Forelimb muscle (tissue), 1 donor: ENCODE data around the gene ATP2B1. TPM values are rescaled to one million over a fixed set of nuclear protein-coding genes. Genes with fewer than 3 reads are reported as not detected.

Experiments used
- DNase-seq: peaks from one replicate; pipeline ENCODE4 v3.0.0-alpha.2; 2013; ENCODE audit warnings: low read depth
- polyA plus RNA-seq: library from polyadenylated mRNA; unstranded; fragments of 120-200 nt; gene quantifications from one replicate; pipeline ENCODE4 v1.2.1, GENCODE V29; 2013; ENCODE audit not compliant: insufficient read length

The ATP2B1 gene
- polyA plus RNA-seq, 1 donor: 90.5 TPM

DNA sequence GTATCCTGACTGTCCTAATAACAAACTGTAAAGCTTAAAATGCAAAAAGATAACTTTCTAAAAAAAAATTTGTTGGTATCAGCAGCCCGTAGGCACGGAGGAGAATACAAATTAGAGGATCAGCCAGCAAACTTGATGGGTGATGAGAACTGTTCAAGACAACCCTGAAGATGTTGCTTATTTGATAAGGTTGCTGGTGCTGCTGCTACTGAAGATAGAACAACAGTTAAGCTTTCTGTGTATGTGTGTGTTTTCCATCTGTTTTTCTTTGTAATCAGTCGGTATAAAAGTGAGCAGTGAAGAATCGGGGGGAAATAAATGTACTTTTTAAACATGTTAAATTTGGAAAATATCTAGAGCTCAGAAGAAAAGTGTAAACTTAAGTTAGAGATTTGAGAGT lies 115.4 kb downstream of the ATP2B1 start:
- no peak for DNase-seq

DNA sequence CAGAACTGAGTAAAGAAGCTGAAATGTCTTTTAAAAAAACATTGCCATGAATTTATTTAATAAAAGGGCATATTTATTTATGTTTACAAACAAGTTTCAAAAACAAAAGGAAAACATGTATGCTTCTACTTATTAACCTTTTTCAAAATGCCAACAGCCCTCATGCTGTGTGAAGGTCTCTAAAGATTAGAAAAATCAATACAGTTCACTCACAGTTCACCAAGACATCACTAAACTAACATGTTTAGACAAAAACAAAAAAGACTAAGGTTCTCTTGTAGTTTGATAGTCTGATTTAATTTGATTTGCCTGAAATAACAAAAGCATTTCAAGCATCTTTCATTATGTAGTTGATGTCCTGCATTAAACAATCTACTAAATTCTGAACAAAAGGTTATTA lies 118.9 kb downstream of the ATP2B1 start:
- DNase-seq: no peak

DNA sequence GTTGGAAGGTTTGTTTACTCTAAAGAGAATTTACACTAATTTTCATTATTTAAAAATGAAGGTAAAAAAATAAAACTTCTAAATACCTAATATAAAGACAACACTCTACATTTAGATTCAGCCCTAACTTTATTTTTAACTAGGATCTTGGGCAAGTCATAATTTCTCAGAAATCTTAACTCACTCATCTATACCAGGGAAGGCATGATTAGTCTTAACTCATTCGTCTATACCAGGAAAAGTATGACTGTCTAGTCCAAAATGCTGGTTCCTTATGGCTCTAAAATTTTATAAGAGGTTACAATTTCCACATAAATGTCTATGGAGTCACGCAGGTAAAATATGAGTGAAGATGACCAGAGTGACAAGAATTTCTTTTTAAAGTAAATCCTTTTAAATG lies 130.1 kb downstream of the ATP2B1 start:
- no peak for DNase-seq

DNA sequence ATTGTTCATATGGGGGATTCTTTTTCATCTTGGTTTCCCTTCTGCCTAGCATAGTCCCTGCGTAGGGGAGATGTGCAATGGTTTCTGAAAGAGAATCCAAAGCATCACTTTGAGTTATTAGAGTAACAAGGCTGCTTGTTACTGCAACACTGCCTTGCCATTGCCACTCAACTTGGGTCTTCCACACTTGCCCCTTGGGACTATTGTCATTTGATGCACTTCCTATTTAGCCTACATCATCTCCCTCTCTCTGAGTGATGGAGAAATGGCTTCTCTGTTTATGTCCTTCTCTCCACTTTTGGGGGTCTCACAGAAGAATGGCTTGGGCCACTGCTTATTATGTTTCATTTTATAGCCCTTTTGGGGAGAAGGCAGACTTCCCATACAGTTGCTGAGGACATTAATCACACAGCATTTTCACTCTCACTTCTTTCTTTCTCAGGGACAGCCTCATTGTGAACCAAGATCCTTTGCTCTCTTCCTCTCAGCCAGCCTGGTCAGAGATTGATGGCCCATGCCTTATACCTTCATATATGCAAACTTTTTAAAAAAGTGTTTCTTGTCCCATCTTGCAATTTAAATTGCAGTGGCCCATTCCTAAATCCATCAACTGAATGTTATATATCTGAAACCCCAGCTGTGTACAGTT lies 131.9 kb downstream of the ATP2B1 start:
- DNase-seq: no peak

DNA sequence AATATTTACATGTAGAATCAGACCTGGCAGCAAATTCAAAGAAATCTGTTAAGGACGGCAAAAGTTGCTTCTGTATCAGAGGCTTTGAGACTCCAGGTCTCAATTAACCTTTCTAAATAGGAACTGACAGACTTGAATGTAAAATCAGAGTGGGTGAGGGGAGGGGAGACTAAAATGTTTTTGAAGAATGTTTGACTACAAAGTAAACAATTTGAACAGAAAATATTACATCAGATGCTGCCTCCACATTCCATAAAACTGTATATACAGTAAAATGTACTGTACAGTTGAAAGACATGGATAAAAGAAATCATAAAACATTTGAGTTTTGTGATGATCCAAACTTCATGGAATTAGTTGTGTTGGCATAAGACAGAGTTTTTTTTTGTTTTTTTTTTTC lies 133.3 kb downstream of the ATP2B1 start:
- no peak for DNase-seq

- DNase-seq: peak; percentile 9
Observed at GRCh38 chr12:89574736-89575208, 133.9 kb downstream of the ATP2B1 start.

DNA sequence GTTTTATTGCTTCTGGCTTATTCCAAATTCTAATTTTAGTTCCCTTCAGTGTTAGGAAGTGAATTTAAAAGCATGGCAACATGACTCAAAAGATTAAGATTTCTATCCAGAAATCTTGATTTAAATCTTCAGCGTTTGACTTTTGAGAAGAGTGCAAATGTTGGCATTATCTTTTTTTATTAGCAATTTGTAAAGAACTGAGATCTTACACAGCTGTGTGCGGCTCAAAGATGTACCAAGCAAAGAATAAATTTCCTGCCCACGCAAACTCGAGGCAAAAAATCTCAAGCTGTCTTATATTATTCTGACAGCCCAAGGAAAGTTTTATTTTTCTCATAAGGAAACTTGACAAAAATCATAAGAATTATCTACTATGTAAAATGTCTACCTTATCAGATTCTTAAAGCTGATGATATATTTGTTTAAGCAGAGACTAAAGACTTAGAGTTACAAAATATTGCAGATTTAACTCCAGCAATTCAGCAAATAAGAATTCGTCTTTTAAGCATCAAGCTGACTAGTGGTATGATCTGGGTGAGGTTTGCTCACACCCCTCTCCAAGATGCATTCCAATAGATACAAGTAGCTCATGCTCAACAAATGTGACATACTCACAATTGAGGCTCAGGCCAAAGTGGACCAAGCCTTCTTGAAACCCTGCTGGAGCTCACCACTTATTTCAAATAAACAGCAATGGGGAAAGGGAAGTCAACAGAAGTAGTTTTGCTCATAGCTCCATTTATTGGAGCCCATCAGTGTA lies 135.4 kb downstream of the ATP2B1 start:
- no peak for DNase-seq

GRCh38 chr12:89571491-89572195 lies 137.0 kb downstream of the ATP2B1 start:
- DNase-seq: no peak

GRCh38 chr12:89568484-89568883 lies 140.2 kb downstream of the ATP2B1 start:
- DNase-seq: no peak

DNA sequence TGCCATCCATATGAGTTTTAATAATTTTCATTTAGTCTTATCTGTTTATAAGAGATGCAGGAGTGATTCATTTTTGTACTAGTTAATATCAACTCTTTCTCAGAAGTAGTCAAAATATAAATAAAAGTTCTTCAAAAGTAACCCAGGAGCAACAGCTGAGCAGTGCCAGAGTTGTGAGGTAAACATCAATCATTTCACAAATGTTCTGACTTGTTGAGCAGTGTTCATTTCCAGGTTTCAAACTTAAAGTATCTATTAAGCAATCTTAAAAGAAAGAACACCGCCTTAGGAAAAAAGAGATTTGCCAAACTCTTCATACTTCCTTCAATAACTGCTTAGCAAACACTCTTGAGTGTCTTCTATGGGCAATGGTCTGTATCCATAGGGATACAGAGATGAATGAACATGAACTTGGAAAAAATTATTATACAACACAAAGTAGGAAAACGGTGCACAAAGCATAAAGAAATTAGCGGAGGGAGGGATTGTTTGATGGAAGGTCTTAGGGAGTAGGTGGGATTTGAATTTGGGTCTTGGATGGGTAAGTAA lies 140.9 kb downstream of the ATP2B1 start:
- DNase-seq: no peak

GRCh38 chr12:89566615-89567014 lies 142.0 kb downstream of the ATP2B1 start:
- no peak for DNase-seq

GRCh38 chr12:89565002-89565401 lies 143.6 kb downstream of the ATP2B1 start:
- no peak for DNase-seq

- DNase-seq: no peak
Observed at GRCh38 chr12:89559753-89560152, 148.9 kb downstream of the ATP2B1 start.

DNA sequence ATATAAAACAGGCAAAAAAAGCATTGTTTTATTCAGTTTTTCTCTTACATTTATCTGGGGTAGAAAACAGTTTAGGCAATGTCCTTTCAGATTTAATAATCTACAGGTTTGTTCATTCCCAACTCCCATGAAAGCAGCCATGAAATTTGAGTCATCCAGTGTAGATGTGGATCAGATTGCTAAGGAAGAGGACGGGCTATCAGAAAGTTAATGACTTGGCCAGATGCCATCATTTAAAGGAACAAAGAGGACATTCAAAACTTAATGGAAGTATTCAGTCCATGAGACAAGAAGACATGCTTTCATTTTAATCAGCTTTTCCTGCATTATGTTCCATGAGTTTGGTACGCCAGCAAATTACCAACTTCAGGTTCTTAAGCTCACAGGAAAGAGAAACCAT lies 151.7 kb downstream of the ATP2B1 start:
- DNase-seq: no peak

- DNase-seq: no peak
Observed at GRCh38 chr12:89552376-89552775, 156.3 kb downstream of the ATP2B1 start.

DNA sequence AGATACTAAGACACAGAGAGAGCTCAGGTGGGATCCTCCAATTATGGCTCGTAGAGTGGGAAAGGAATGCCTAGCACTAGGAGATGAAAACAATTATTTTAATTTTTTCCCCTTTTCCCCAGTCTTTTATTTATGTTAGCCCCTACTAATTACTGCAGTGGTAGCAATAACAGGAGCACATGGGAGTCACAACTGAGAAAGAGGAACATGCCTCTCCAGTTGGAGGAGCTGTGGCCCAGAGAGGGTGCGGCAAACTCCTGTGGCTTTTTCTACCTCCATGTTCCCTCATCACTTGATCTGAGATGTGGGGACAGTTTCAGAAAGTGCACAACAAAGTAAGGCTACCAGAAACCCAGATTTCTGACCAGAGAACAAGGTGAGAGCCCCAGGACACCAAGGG lies 156.9 kb downstream of the ATP2B1 start:
- DNase-seq: no peak

DNA sequence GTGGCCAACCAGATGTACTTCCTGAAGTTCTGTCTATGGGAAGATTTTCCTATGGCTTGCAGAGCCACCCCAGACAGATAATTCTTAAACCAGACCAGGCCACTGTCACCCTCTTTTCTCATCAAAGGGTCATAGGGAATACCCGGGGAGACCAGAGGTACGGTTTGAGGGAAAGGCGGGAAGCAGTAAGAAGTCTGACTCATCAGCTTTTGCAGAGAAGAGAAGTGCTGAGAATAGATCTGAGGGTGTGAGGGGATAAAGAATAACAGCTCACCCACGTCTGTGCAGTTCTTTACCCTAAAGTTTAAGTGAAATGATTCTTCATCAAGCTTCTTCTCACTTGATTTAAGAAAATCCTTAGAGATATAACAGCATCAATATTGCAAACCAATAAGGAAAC lies 161.5 kb downstream of the ATP2B1 start:
- no peak for DNase-seq

DNA sequence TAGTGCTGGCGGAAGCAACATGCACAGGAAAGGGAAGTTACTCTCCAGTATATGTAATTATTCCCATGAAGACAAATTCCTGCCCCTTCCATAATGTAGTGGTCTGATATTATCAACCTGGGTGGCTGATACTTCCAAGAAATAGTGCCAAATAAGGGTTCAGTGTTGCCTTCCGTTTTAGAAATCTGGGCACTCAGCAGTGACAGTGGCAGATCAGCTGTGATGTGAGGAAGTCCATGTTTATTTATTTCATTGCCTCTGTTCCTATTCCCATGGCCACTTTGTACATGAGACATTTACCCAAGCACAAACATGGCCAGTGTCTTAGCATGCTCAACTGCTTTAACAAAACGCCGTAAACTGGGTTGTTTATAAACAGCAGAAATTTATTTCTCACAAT lies 162.5 kb downstream of the ATP2B1 start:
- DNase-seq: no peak

- no peak for DNase-seq
Observed at GRCh38 chr12:89544681-89545184, 163.9 kb downstream of the ATP2B1 start.

GRCh38 chr12:89544022-89544421 lies 164.6 kb downstream of the ATP2B1 start:
- no peak for DNase-seq

- no peak for DNase-seq
Observed at GRCh38 chr12:89542912-89543592, 165.6 kb downstream of the ATP2B1 start.

- no peak for DNase-seq
Observed at GRCh38 chr12:89542236-89542635, 166.4 kb downstream of the ATP2B1 start.
